SKM-1 treated with dmso at 0.1 percent for 144 hours (cell line): Measurements from ENCODE around the gene CNPY4.

Experiments used
- DNase-seq: peaks from one replicate; lab custom pipeline; 2025; ENCODE audit not compliant: unreplicated experiment; lab: John Stamatoyannopoulos, UW

Gene CNPY4, protein sequence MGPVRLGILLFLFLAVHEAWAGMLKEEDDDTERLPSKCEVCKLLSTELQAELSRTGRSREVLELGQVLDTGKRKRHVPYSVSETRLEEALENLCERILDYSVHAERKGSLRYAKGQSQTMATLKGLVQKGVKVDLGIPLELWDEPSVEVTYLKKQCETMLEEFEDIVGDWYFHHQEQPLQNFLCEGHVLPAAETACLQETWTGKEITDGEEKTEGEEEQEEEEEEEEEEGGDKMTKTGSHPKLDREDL

DNA sequence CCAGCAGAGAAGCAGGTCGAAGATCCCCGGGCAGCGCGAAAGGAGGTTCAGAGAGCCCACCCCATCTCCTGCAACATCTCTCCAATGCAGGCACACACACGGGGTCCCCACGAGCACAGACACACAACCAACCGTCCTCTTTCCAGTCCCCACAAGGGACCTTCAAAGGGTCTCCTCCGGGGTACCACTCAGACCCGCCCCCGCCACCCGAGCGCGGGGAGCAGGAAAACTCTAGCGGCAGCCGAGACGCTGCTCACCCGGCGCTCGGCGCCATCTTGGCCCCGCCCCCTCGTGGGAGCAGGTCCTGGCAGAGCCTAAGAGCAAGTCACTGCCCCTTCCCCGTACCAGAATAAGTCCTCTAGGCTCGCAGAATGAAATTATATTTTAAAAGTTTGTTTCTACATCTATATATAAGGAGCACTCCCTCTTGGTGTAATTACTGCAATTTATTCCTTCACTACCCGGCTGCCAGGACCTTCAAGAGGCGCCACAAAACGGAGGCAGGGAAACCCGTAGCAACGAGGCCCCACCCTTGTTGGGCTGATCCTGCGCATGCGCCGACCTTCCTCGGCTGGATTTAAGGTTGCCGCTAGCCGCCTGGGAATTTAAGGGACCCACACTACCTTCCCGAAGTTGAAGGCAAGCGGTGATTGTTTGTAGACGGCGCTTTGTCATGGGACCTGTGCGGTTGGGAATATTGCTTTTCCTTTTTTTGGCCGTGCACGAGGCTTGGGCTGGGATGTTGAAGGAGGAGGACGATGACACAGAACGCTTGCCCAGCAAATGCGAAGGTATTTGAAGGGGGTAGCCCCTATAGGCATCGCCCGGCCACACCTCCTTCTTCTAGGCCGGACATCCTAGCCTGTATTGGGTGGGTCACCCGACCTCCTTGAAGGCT lies at the start of gene CNPY4, which contains the start of gene TAF6:
Gene CNPY4, plus strand, starts transcription at position 563 of the 898 bp plus-strand sequence. Its CDS starts 111 bp downstream, at position 674.
Gene TAF6, minus strand, starts transcription at position 287 of the 898 bp plus-strand sequence. CDS start 5,149 bp downstream, outside the sequence.
- DNase-seq = peak; percentile 94

DNA sequence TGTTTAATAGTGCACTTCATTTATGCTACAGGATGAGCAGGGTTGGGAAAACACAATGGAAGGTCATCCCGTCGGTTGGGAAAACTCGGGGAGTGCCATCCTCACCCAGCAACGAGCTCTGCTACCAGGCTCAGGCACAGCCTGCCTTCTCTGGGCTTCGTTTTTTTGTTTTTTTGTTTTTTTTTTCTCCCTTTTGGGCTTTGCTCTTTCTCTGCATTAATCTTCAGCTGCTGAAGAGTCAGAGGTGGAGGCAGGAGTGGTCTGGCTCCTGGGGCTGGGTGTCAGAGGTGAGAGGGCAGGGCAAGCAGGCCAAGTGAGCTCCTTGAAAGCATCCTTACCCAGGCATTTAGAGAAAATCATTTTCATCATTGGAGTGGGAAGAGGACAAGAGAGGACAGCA lies 49.4 kb upstream of the CNPY4 start:
- DNase-seq = no peak

DNA sequence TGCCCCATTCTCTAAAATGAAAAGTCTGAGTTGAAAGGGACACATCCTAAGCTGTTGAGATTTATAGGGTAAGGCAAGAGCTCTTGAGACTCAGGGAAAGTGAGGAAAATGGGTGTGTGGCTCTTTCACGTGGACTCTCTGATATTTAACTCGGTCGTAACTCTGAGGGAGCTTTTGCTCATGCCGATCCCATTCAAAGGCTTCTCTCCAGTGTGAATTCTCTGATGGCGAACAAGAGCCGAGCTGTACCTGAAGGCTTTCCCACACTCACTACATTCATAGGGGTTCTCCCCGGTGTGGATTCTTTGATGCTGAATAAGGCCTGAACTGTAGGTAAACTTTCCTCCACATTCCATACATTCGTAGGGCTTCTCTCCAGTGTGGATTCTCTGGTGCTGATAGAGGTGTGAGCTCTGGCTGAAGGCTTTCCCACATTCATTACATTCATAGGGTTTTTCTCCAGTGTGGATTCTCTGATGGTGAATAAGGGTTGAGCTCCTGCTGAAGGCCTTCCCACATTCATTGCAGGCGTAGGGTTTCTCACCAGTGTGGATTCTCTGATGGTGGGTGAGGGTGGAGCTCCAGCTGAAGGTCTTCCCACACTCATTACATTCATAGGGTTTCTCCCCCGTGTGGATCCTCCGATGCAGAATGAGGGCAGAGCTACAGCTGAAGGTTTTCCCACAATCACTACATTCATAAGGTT lies 48.3 kb upstream of the CNPY4 start:
- DNase-seq = no peak

DNA sequence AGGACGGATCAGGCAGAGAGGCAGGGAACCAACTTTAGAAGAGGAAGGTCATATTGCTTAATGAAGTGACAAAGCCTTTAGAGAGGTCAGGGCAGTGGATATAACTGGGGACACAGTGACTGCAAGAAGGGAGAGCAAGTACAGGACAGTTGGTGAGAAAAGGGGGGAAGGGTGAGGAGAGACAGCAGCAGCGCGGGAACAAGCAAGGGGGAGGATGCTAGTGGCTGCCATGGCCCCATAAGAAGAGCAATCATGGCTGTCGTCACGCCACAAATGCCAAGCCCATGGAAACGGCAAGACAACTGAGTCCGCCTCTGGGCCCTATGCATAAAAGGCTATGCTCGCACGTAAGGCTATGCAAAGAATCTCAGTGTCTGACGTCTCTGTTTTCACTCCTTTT lies 47.0 kb upstream of the CNPY4 start:
- DNase-seq = no peak

DNA sequence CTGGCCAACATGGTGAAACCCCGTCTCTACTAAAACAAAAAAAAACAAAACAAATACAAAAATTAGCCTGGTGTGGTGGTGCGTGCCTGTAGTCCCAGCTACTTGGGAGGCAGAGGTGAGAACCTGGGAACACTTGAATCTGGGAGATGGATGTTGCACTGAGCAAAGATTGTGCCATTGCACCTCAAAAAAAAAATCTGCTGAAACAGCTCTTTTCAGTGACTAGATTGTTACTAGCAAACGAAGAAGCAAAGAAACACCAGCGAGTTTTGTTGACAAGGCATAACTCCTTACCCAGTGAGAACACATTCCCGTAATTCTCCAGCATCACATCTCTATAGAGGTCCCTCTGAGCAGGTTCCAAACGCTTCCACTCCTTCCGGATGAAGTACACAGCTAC lies 44.6 kb upstream of the CNPY4 start:
- no peak for DNase-seq

DNA sequence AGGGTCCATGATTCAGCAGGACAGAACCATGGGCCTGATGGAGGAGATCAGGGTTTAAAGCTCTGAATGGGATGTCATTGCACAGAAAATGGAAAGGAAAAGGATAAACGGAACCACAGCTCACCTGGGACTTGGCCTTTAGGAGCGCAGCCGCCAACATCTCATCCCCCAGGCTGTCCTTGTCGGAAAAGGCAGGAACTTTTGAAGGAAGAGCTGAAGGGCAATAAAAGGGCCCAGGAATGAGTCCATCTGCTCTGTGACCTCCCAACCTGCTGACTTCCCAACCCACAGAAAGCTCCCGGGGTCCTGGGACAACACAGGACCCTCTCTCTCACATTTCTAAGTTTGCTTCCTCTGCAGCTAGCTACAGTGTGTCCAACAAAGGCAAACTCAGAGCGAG lies 44.0 kb upstream of the CNPY4 start:
- no peak for DNase-seq

DNA sequence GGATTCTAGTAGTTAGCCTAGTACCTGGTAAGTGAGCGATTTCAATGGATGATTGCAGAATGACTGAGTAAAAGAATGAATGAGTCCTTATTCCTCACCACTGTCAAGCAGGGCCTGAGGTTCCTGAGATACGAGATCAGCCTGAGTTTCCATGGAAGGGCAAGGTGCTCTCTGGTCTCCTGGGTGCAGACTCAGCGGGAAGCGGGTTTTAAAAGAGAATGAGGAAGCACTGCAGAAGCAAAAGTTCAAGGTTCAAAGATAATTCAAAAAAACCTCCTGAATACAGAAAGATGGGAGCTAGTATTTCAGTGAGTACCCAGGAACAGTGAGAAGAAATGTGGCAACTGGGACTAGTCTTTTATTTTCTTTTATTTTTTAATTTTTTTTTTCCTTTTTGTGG lies 42.2 kb upstream of the CNPY4 start:
- DNase-seq = no peak

DNA sequence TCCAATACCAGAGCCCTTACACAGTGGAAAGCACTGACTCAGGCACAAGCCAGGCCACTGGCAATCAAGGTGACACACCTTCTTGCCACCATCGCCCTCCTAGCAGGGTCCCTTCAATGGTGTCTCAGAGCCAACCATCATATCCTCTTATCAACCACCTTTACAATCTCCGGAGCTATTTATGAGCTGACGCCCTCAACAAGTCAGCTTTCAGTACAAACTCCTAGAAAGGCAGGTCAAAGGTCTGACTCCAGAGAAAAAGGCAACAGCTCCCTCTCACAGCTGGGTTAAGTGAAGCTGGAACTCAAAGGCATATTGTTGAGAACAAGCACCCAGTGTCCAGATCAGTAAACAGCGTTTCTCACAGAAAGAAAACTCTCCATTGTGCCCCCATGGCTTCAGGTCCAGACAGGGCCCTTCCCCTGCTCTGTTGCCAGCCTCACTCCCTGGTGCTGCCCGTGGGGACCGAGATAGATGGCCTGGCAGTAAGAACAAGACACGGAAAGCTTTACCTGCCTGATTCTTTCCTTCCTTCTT lies 40.3 kb upstream of the CNPY4 start:
- DNase-seq = no peak

DNA sequence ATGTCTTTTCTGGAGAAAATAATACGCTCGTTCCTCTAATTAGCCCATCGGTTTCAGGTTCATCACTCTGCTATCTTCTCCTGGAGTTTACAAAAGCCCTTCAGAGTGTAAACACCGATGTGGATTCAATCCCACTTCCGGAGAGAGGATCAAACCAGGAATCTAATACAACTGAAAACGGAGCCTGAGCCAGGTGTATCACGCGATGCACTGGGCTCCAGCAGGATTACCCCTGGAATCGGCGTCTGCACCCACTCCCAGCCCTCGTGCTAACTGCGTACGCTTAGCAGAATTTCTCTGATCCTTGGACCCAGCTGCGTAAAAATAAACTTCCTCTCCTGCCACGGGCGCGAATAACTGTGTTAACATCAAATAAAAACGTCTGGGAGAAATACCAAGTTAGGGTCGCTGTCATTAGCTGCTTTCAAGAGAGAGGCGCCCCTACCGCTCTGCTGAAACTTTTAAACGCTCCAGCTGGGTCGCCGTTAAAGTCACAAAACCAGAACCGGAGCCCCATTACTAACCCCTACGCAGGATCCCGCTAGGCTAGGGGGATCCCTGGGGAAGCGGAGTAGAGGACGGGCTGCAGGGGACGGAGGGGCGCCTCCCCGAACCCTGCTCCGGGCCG lies 38.4 kb upstream of the CNPY4 start:
- DNase-seq = no peak

DNA sequence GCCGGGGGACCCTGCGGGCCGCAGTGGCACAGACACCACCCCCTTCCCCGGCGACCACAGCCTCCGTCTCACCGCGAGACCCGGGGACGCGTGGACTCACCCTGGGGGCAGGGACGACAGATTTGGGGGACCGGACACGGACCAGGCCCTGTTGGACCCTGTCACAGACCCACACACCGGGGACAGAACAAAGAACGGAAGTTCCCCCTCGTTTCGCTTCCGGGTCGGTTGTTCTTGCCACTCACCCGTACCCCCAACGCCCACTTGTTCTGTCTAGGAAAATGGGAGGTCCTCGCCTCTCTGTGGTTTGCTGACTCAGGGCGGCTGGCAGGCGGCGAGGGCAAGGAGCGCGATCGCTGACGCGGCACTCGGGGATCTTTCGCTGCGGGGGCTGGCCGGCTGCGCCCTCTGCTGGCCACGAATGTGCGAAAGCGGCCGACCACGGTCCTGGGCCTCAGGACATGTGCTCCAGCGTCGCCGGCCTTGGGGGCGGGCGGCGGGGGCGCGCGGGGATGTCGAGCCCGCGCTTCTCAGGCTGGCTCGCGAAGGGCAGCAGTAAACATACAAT lies 37.8 kb upstream of the CNPY4 start, which contains the start of gene ZNF3:
Gene ZNF3, minus strand, starts transcription at position 189 of the 568 bp plus-strand sequence. CDS start 4,366 bp downstream, outside the sequence.
- DNase-seq = peak; percentile 97

DNA sequence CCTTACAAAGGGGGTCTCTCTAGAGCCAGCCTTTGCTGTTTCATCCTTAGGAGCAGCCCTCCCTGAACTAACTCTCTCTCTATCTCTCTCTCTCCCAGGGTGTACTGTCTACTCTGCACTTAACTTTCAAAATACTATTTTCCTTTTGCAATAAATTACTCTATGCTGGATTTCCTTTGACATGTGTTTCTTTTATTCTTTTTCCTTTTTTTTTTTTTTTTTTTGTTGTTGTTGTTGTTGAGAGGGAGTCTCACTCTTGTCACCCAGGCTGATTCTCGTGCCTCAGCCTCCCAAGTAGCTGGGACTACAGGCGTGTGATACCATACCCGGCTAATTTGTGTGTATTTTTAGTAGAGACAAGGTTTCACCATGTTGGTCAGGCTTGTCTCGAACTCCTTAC lies 36.5 kb upstream of the CNPY4 start:
- no peak for DNase-seq

DNA sequence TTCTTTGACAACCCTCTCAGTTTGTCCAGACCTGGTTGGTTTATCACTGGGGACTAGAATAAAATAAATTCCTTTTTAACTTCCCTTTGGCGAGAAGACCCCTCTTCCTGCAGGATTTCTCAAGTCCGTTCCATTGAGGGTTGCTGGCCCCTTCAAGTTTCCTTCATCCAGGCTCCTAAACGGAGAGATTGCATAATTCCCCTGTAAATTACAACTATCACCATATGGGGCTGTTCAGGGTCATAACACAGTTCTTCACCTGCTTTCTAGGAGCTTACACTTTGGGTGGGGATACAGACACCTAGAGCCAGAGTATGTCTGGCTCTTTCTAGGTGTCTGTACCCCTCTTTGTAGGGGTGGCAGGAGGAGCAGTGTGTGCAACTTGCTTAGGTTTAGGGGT lies 33.9 kb upstream of the CNPY4 start:
- no peak for DNase-seq

DNA sequence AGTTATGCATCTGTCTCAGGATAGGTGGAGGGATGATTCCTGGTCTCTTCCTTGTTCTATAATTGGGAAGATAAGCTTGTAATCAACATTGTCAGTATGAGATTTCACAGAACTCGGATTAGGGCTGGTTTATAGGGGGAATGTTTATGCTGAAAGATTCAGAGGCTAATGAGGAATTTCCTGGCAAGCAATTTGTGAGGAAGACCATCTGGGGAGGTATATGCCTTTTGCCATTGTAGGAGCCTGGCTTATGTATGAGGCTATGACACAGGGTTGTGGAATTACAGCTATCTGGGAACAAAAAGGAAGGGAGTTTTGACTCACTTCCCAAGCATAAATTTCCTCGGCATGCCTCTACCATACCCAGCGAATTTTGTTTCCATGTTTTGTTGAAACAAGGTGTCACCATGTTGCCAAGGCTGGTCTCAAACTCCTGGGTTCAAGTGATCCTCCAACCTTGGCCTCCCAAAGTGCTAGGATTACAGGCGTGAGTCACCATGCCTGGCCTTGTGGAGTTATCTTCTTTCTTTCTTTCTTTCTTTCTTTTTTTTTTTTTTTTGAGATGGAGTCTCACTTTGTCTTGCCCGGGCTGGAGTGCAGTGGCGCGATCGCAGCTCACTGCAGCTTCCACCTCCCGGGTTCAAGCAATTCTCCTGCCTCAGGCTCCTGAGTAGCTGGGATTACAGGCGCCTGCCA lies 32.2 kb upstream of the CNPY4 start:
- DNase-seq = no peak

DNA sequence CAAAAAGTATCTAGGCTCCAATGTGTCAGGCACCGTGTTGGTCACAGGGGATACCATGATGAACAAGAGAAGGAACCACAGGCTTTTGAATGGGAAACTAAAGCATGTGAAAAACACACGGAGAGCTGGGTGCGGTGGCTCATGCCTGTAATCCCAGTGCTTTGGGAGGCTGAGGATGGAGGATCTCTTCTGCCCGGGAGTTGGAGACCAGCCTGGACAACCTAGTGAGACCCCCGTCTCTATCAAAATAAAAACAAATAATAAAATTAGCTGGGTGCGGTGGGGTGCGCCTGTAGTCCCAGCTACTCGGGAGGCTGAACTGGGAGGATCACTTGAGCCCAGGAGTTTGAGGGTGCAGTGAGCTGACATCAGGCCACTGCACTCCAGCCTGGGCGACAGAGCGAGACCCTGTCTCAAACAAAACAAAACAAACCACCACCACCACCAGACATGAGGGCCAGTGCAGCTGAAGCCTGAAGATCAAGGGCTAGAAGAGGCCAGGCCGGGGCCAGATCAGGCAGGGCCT lies 31.3 kb upstream of the CNPY4 start:
- no peak for DNase-seq

DNA sequence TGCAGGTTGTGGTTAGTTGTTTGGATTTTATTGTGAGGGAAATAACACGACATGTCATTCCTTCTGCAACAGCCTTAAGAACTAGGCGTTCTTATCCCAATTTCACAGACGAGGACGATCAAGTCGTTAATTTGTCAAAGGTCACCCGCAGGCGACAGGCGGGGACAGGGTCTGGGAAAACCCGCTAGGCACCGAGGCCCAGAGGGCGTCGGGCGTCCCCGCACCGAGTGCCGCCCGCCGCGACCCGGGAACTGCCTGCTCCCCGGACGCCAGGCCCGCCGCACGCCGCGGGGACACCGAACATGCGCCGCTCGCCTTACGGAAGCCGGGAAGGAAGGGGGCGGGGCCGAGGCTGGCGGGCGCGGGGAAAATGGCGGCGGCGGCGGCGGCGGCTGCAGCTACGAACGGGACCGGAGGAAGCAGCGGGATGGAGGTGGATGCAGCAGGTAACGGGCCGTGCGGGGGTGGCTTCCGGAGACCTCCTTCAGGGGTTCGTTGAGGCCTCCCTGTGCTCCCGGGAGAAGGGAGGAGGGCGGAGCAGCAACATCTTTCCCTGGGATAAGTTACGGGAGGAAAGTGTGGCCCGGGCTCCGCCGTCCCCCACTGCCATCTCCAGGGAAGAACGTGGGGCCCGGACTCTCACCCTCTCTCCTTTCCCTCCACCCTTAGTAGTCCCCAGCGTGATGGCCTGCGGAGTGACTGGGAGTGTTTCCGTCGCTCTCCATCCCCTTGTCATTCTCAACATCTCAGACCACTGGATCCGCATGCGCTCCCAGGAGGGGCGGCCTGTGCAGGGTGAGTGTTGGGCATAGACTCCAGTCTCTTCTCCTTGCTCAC lies 30.6 kb upstream of the CNPY4 start, which contains the start of gene COPS6:
Gene COPS6, plus strand, starts transcription at position 349 of the 837 bp plus-strand sequence. Its CDS starts 22 bp downstream, at position 371.
- DNase-seq = peak; percentile 63

DNA sequence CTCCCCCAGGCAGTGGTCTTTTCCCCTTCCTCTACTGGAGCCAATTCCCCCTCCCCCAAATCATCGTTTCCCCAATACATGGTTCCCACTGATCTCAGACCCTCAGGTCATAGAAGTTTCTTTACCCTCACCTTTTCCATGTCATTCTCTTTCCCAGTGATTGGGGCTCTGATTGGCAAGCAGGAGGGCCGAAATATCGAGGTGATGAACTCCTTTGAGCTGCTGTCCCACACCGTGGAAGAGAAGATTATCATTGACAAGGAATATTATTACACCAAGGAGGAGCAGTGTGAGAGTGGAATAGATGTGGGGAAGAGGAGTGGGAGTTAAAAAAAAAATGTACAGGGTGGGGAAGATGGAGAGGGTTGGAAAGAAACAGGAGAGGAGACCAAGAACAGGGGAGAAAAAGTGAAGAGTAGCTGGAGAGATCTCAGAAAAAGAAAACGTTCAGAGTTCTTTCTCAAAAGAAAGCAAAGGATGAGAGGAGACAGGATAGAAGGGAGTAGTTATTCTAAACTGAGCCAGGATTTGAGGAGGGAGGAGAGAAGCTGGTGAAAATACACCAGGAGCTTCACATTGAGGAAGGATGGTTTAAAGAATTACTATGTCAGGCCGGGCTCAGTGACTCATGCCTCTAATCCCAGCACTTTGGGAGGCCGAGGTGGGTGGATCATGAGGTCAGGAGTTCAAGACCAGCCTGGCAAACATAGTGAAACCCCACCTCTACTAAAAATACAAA lies 29.8 kb upstream of the CNPY4 start:
- no peak for DNase-seq

DNA sequence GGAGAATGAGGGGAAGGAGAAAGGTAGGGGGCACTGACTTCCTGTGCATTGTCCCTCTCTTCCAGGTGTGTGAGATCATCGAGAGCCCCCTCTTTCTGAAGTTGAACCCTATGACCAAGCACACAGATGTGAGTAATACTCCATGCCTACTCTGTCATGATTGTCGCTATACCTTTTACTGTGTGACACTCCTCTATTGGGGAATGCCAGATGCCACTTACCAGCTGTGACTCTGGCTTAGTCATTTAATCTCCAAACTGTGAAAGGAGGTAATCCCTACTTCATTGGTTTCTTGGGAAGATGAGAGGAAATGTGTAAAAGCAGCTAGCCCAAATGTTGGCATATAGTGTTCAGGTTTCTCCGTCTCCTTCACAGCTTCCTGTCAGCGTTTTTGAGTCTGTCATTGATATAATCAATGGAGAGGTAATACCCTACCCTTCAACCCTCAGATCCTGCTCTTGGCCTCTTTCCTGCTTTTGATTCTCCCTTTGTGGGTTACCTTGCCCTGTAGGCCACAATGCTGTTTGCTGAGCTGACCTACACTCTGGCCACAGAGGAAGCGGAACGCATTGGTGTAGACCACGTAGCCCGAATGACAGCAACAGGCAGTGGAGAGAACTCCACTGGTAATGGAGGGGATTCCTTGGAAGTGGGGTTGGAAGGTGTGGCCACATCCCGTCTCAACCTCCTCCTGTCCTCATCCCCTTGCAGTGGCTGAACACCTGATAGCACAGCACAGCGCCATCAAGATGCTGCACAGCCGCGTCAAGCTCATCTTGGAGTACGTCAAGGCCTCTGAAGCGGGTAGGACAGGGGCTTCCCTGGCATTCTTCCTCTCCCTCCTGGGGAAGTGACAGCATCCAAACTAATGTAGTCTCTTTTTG lies 28.7 kb upstream of the CNPY4 start:
- no peak for DNase-seq
